Stimulated activated CD4-positive, alpha-beta T cell treated with anti-CD3 and anti-CD28 coated beads, Interleukin-4, amount 100 ng/mL, for 4 hours (primary cell): Measurements from ENCODE around the gene MFSD11.
"Not testable (repeated sequence)": the region's sequence is repeated elsewhere in the genome, so short reads cannot be mapped to it uniquely, and the experiment has no call there.

Experiments
- DNase-seq, 2 experiments: peaks; one replicate each; pipeline ENCODE4 v3.0.0-alpha.2; 2020

The MFSD11 gene

DNA sequence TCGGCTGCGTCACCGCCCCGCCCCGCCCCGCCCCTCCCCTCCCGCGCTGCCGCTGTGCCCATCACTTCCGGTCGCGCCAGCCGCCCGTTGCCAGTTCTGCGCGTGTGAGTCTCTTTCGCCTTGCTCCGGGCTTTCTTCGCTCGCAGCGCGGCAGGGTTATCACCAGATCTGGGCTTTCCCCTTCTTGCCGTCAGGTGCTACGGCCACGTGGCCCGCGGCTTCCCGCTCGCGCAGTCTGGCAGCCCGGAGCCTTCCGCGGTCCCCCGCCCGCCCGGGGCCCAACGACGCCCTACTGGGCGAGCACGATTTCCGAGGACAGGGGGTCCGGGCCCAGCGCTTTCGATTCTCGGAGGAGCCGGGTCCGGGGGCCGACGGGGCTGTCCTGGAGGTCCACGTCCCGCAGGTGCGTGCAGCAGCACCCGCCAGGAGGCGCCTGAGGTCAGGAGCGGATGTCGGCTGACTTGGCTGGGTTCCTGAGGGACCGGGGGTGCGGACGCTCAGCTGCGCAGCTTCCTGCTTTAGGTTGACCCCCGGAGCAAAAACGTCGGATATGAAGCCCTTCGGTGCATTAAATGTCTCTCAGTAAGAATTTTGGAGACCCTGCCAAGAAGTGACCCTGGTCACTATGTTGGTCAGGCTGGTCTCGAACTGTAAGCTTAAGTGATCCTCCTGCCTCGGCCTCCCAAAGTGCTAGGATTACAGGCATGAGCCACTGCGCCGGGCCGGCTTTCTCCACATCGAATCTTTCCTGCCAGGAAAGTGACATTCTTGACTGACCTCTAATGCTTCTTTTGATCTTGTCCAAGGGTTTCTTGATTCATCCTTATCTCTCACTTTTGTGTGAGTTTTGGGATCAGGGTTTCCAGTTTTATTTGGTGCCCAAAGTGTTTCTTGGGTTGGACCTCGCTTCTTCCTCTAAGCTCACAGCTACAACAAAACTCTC lies 10.9 kb upstream of the MFSD11 start, which contains the start of gene METTL23:
Gene METTL23 (plus strand): TSS at position 64 of the 943 bp plus-strand sequence. CDS start 2,872 bp downstream, outside the sequence.
- peak; percentile 69 to 73 for DNase-seq

DNA sequence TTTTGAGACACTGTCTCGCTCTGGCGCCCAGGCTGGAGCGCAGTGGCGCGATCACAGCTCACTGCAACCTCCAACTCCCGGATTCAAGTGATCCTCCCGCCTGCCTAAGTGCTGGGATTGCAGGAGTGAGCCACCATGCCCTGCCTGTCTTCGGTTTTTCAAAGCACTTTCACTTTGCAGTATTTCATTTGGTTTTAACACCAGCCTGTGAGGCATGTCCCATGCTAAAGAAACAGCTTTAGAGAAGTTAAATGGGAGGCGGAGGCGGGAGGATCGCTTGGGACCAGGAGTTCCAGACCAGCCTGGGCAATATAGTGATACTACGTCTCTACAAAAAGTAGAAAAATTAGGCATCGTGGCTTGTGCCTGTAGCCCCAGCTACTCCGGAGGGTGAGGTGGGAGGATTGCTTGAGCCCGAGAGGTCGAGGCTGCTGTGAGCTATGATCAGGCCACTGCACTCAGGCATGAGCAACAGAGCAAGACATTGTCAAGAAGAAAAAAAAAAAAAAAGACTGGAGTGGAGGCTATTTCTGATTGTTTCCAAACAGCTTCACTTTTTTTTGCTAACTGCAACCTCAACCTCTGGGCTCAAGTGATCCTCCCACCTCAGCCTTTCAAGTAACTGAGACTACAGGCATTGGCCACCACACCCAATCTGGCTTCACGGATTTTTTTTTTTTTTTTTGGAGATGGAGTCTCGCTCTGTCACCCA lies 10.0 kb upstream of the MFSD11 start:
- no peak for DNase-seq

DNA sequence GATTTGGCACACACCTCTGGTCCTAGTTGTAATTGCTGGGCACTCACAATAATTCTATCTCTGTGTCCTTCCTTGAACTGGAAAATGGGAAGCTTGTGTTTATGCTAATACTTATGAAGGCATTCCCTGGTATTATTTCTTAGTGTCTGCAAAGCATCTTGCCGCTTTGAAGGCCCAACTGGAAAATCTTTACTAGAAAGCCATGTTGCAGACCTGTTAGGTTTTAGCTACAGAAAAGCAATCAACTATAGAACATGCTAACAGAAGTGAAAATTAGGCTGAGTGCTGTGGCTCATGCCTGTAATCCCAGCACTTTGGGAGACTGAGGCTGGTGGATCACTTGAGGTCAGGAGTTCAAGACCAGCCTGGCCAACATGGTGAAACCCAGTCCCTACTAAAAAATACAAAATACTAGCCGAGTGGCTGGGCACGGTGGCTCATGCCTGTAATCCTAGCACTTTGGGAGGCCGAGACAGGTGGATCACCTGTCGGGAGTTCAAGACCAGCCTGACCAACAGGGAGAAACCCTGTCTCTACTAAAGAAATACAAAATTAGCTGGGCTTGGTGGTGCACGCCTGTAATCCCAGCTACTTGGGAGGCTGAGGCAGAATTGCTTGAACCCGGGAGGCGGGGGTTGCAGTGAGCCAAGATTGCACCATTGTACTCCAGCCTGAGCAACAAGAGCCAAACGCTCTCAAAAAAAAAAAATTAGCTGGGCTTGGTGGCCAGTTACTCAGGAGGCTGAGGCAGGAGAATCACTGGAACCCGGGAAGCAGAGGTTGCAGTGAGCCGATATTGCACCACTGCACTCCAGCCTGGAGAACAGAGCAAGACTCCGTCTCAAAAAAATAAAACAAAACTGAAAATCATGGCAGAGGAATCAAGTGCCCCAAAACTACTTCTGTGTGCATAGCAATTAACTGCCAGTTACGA lies 5.9 kb upstream of the MFSD11 start:
- not testable (repeated sequence) for DNase-seq

DNA sequence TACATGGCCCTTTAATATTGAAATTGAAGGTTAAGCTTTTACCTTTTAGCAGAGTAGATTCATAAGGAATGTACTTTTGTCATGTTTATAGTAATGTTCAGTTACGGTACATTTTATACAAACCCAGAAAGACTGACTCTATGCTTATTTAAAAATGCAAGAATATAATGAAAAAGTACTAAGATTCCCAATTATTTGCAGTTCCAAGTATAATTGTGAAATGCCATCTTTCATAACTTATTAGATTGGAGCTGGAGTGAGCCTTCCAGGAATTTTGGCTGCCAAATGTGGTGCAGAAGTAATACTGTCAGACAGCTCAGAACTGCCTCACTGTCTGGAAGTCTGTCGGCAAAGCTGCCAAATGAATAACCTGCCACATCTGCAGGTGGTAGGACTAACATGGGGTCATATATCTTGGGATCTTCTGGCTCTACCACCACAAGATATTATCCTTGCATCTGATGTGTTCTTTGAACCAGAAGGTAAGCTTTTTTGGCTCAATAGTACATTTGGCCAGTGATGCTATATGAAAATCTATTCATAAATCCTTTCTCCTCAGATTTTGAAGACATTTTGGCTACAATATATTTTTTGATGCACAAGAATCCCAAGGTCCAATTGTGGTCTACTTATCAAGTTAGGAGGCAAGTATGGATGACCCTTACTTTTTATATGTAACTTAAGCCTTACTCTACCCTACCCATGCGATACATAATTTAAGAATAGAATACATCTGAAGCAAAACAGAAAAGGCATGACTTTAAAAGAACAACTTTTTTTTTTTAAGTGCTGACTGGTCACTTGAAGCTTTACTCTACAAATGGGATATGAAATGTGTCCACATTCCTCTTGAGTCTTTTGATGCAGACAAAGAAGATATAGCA lies 4.9 kb upstream of the MFSD11 start:
- no peak for DNase-seq

DNA sequence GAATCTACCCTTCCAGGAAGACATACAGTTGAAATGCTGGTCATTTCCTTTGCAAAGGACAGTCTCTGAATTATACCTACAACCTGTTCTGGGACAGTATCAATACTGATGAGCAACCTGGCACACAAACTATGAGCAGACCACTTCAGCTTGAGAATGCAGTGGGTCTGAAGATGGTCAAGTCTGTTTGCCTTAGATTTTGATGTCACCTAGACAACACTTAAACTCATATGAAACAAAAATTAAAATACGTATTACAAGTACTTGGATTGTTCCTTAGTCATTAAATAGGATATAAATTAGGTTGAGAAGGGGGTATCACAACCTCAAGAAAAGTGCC lies 4.3 kb upstream of the MFSD11 start:
- DNase-seq: no peak

DNA sequence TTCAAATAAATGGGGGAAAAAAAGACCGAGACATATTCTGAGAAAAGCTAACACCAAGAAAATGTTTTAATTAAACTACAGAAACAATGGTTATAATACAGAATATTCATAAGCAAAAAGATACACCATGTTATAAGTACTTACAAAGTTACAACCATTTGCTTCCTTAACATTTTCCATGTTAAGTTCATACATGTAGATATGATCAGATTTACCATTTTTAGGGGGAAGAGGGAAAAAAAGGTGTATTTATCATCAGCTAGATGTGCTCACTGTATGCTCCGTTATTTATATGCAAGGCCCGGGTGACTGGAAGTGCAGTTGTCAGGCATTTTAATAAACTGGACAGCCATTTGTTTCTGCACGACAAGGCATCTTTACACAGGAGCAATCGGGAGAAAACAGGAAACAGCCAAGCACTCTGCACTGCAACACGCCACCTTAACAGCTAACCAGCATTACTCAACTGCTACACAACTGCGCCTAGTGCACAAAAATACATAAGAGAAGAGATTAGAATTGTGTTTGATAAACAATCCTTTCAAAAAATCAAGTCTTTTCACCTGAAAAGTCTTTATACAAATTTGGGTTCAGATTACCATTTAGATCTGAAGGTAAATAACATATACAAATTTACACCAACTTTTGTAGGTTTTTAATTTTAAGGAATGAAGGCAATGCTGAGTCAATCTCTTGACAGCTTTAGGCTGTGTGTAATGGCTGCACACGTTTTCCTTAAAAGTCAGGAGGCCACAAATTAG lies 3.7 kb upstream of the MFSD11 start:
- DNase-seq: no peak

DNA sequence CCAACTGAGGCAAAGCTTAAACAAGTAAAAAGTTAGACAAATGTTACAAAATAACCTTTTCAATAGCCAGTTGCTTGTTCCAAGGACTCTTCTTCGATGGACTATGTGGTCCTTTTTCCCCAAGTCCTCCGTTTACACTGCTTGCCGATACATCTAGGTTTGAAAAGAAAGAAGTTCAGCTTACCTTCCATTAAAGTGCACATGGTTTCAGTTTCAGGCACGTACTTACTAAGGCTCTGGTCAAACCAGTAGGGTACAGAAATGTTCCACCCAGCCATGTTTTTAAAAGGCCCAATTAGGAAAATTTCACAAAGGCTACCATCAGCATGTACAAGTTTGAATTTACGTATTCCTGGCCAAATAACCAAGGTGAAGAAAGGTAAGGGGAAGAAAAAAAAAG lies 2.9 kb upstream of the MFSD11 start:
- DNase-seq: no peak

DNA sequence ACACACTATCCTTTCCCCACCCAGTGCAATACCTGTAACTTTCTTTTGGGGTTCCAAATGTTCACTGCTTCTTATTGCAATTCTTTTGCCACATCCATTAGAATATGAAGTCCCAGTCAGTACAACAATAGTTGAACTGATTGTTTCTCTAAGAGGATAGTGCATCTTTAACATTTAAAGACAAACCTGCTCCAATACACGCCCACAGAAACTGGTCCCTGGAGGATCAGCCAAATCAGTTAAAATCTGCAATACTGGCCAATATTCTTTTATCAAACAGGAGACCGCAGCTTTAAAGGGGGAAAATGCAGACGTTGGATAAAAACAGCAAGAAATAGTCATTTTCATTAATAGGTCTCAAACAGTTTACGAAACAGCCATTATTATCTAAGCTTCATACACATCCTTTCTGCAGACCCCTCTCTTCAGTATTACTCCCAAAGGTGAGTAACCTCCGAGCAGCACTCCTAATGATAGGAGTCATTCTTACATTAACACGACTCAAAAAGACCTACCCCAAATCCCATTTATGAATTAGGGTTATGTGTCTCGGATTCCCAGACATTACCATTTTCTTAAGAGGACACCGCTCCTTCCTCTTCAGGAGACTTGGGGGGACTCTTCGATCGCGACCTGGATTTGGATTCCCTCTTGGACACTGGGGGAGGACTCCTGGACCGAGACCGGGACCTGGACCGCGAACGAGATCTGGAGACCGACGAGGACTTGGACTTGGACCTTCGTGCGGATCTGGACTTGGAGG lies 2.2 kb upstream of the MFSD11 start:
- no peak for DNase-seq

DNA sequence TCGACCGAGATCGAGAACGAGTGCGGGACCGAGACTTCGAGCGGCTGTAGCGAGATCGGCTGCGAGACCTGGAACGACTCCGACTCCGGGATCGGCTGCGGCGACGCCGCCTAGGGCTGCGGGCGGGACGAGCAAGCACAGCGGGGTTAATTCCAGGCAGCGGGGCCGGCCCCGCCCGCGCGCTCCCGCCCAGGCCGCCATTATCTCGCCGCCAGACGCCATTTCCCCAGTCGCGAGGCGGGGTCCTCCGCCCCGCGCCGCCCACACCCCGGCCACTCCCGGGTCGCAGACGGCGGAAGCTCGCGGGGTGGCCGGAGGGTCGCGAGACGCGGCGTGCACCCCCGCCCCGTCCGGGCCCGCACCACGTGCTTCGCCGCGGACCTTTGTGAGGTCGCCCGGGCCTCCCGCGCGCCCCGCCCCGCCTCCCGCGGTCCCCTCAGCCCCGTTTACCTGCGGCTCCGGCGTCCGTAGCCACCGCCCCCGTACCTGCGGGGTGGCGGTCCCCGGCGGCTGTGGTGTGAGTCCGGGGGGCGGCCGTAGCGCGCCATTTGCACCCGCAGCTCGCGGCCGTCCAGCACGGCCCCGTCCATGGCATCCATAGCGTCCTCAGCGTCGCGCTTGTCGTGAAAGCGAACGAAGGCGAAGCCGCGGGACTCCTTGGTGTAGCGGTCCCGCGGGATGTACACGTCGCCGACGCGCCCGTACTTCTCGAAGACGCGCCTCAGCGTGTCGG lies 1.4 kb upstream of the MFSD11 start:
- peak; percentile 67 to 69 for DNase-seq

DNA sequence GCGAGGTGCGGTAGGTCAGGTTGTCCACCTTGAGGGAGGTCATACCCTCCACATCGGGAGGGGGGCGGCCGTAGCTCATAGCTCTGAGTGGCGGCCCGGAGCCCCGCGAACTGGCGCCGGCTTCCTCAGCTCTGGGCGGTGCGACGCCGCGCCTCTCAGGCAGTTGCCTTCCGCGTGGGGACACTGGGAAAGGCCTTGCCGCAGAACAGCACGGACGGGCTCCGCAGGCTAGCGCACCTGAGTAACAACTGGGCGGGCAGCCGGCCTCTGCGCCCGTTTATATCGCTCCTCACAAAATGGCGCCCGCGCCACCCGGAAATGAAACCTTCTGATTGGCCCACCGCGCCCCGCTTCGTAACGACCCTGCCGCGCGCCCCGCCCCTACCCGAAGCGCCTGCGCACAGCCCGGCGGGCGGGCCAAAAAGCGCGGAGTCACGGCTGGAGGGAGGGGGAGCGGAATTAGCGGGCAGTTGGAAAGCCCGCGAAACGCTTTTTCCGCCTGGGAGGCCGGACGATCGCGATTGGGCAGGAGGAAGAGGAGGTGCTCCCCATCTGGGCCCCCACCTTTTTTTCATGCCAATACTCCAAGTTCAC lies 740 bp upstream of the MFSD11 start, which contains the start of gene SRSF2:
Gene SRSF2 (minus strand): TSS at position 250 of the 594 bp plus-strand sequence. CDS start 171 bp downstream, at position 79.
- peak; percentile 97 to 98 for DNase-seq

DNA sequence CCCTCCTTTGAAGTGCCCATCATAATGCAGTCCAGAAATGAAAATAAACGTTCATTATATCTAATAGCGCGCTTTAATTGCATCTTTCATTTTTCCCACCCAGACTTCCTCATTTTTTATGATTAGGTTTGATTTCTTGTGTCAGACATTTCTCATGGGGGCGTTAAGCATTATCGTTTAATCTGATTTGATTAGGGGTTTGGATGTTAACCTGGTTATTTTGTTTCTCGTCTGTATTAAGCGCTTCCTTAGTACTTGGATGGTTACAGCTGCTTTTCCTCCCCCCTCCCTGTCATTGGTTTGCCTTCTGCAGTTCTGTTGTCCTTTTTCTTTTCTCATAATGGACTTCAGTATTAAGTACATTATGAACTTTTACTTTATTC lies 540 bp downstream of the MFSD11 start:
- DNase-seq: no peak

DNA sequence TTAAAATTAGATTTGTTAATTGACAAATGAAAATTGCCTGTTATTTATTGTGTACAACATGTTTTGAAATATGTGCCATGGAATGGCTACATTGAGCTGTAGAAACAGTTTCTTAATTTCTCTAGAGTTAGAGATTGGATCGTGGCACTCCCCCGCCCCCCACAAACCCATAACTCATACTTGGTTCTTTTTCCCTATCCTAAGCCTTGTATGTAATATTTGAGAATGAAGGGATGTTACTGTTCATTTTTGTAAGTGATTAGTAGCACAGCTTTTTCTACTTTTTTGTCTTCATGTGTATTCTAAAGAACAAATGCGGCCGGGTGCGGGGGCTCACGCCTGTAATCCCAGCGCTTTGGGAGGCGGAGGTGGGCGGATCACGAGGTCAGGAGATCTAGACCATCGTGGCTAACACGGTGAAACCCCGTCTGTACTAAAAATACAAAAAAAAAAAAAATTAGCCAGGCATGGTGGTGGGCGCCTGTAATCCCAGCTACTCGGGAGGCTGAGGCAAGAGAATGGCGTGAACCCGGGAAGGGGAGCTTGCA lies 1.7 kb downstream of the MFSD11 start:
- DNase-seq: not testable (repeated sequence)

DNA sequence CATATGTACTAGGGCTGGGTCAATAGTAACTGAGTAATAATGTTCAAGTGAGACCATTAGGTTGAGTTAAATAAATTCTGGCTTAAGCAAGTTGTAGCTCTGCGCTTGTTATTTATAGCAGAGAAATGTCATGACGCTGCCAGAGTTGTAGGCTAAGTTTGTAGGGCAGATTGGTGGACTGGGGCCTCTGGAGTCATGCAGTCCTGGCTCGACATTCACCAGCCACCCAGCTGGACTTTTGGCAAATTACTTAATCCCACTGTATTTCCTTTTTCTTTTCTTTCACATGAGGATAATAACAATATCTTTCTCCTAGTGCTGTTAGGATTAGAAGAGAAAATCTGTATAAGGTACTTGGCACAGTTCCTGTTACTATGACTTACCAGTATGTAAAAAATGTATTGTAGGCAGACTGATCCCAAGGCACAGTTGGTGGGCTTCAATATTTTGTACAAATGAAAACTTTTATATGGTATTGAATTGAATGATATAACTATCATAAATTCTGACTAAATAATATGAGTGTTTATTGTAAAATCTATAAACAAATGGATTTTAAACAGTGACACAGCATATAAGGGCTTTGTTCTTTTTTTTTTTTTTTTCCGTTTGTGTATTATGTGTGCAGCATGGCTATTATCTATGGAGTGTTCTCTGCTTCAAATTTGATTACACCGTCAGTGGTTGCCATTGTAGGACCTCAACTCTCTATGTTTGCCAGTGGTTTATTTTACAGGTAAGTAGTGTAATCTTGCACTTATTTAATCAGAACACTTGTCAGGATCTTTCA lies 2.6 kb downstream of the MFSD11 start:
- no peak for DNase-seq

DNA sequence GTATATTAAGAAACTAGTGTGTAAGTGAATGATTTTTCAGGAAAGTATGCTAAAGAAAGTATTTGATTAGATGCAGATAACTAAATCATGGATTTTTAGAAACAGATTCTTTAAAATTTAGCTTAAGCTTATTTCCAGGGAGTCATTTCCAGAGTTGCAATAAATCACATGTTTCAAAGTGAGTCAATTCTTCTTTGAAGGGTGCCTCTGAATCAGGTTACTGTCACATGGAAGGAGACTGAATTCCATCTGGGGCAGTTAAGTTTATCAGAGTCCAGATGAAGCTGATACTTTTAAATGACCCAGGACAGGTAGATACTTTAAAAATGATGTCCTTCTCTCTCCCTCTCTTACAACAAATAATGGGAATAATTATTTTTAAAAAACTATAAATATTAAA lies 5.0 kb downstream of the MFSD11 start:
- no peak for DNase-seq

DNA sequence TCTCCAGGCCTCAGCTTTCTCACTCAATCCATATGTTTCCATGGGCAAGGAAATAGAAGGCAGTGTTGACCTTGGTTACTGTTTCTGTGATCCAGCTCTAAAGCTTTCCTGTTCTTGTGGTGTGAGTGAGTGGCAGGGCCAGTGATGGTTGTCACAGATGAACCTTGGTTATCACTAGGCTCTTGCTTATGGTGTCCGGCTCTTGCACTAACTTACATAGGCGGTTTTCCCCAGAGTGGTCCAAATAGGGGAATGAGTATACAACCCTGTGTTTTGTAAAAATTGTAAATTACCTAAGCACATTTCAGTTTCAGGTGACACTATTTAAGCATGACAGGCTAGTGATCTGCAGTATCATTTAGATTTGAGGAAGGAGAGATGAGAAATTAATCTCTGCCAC lies 6.8 kb downstream of the MFSD11 start:
- DNase-seq: no peak

DNA sequence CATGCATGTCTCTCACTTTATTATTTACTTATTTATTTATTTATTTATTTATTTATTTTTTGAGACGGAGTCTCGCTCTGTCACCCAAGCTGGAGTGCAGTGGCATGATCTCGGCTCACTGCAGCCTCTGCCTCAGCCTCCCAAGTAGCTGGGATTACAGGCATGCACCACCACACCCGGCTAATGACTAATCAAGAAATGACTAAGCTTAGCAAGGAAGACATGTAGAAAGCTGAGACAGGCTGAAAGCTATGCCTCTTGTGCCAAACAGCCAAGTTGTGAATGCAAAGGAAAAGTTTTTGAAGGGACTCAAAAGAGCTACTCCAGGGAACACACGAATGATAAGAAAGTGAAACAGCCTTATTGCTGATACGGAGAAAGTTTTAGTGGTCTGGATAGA lies 7.9 kb downstream of the MFSD11 start:
- DNase-seq: not testable (repeated sequence)

DNA sequence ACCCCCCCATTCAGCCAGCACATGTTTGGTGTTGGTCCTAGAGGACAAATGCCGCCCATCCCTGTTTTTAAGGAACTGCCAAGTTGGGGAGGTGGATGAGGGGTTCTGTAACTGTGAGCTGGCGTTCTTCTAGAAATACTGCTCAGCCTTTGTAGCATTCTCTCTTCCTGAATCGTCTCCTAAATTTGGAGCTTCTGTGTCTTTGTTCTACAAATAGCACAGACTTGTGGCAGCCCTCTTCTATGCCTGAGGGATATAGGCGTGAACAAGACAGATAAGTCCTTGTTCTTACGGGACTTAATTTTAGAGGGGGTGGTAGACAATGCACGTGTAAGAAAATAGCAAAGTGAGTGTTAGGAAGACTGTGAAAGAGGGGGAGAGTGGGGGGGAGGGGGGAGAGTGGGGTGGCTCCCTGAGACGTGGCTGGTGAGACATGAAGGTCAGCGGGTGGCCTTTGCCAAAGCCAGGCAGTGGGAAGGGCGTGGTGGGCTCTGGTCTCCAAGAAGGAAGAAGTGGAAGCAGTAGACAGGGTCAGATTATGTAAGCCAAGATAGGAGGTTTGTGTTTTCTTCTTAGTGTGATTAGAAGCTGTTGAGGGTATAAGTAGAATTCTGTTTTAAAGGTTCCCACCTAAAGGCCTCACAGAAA lies 9.9 kb downstream of the MFSD11 start:
- DNase-seq: no peak
